Type B pancreatic cell (in vitro differentiated cells): ENCODE results near the gene RAD21L1. TPM values are rescaled to one million over a fixed set of nuclear protein-coding genes. Genes with fewer than 3 reads are reported as not detected.

Source experiments
- DNase-seq: peaks from one replicate; pipeline ENCODE4 v3.0.0; 2021; ENCODE audit warnings: mixed read lengths; ENCODE audit not compliant: unreplicated experiment; ENCODE audit errors: extremely low spot score
- H3K27ac Mint-ChIP-seq: 2 replicates; pipeline ENCODE4 v1.8.0; 2021; ENCODE audit warnings: mild to moderate bottlenecking, mixed read lengths
- H3K27me3 Mint-ChIP-seq: 2 replicates; pipeline ENCODE4 v1.8.0; 2021; ENCODE audit warnings: mixed read lengths
- H3K36me3 Mint-ChIP-seq: 2 replicates; pipeline ENCODE4 v1.8.0; 2021; ENCODE audit warnings: mixed read lengths
- H3K4me1 Mint-ChIP-seq: one replicate; pipeline ENCODE4 v1.8.0; 2021; ENCODE audit warnings: mixed read lengths; ENCODE audit not compliant: unreplicated experiment
- H3K4me3 Mint-ChIP-seq: 2 replicates; pipeline ENCODE4 v1.8.0; 2021; ENCODE audit warnings: mild to moderate bottlenecking, mixed read lengths
- H3K9me3 Mint-ChIP-seq: 2 replicates; pipeline ENCODE4 v1.8.0; 2021; ENCODE audit warnings: mixed read lengths
- CTCF ChIP-seq: fragments of 200-600 bp; sonication (generic); conservative IDR thresholded peaks from 2 replicates; pipeline ENCODE4 v1.5.0; 2021; ENCODE audit warnings: antibody characterized with exemption, mild to moderate bottlenecking
- total RNA-seq: library from RNA; stranded (reverse); gene quantifications from 2 replicates; pipeline ENCODE4 v1.2.1, GENCODE V29; 2021; ENCODE audit warnings: low replicate concordance

The RAD21L1 gene
- total RNA-seq, 1 donor from 2014 or later, result not detected

- TF ChIP-seq CTCF, result peak; percentile 82
- no peak overlapping the region for H3K27ac Mint-ChIP-seq
- H3K27me3 Mint-ChIP-seq, result peaks cover 58% of the 10 kb centered on the region
- no peaks in the 10 kb centered on the region for H3K4me1 Mint-ChIP-seq
- H3K4me3 Mint-ChIP-seq, result peak overlapping the region; percentile 85
- DNase-seq, result no peak
- H3K36me3 Mint-ChIP-seq, result no peaks in the 10 kb centered on the region
- H3K9me3 Mint-ChIP-seq, result no peaks in the 10 kb centered on the region
Observed at GRCh38 chr20:1185790-1186334, 40.0 kb upstream of the RAD21L1 start.

GRCh38 chr20:1186367-1186991 is 39.4 kb upstream of the RAD21L1 start:
- Mint-ChIP-seq H3K4me1 (no peaks in the 10 kb centered on the region), H3K27me3 (peaks cover 59% of the 10 kb centered on the region), H3K9me3 (no peaks in the 10 kb centered on the region), H3K27ac (no peak overlapping the region), H3K4me3 (peak overlapping the region; percentile 85), H3K36me3 (no peaks in the 10 kb centered on the region)
- no peak for DNase-seq
- no peak for TF ChIP-seq CTCF

GRCh38 chr20:1187605-1188171 is 38.2 kb upstream of the RAD21L1 start:
- no peak overlapping the region for H3K4me3 Mint-ChIP-seq
- no peaks in the 10 kb centered on the region for H3K4me1 Mint-ChIP-seq
- peaks cover 50% of the 10 kb centered on the region for H3K27me3 Mint-ChIP-seq
- no peak for DNase-seq
- no peaks in the 10 kb centered on the region for H3K36me3 Mint-ChIP-seq
- H3K9me3 Mint-ChIP-seq, result no peaks in the 10 kb centered on the region
- H3K27ac Mint-ChIP-seq, result no peak overlapping the region
- TF ChIP-seq CTCF, result no peak

GRCh38 chr20:1188347-1188746 is 37.5 kb upstream of the RAD21L1 start:
- H3K4me3 Mint-ChIP-seq, result no peak overlapping the region
- no peak for DNase-seq

GRCh38 chr20:1189827-1190226 is 36.0 kb upstream of the RAD21L1 start:
- no peak for DNase-seq
- Mint-ChIP-seq H3K27ac (no peak overlapping the region), H3K27me3 (peaks cover 29% of the 10 kb centered on the region), H3K4me3 (no peak overlapping the region), H3K9me3 (no peaks in the 10 kb centered on the region), H3K4me1 (no peaks in the 10 kb centered on the region), H3K36me3 (no peaks in the 10 kb centered on the region)
- no peak for TF ChIP-seq CTCF

More at GRCh38 chr20:1188347-1188746, 37.5 kb upstream of the RAD21L1 start:
- no peak overlapping the region for H3K27ac Mint-ChIP-seq
- H3K4me1 Mint-ChIP-seq, result no peaks in the 10 kb centered on the region
- no peaks in the 10 kb centered on the region for H3K36me3 Mint-ChIP-seq
- TF ChIP-seq CTCF, result no peak
- no peaks in the 10 kb centered on the region for H3K9me3 Mint-ChIP-seq
- H3K27me3 Mint-ChIP-seq, result peaks cover 43% of the 10 kb centered on the region
